Tibial nerve (tissue), 4 donors: ENCODE results near the gene AP3B1. TPM values are rescaled to one million over a fixed set of nuclear protein-coding genes. Genes with fewer than 3 reads are reported as not detected.

Source experiments
- DNase-seq, 2 donors: peaks; one replicate each; pipeline ENCODE4 v3.0.0-alpha.2; 2019; ENCODE audit warnings: low spot score in 2 of 2
- H3K27ac ChIP-seq, 4 donors: fragments of 200-600 bp; sonication (generic) in 3 of 4; one replicate each; pipeline ENCODE4 v1.5.1; 2017 to 2019; ENCODE audit warnings: mild to moderate bottlenecking in 1 of 4
- H3K27me3 ChIP-seq, 2 donors: fragments of 200-600 bp; sonication (generic) in 1 of 2; one replicate each; pipeline versions ENCODE4 v1.5.1 to v1.6.0; 2017 to 2019
- H3K36me3 ChIP-seq, 3 donors: fragments of 200-600 bp; sonication (generic); one replicate each; pipeline ENCODE4 v1.5.1; 2018 to 2019
- H3K4me1 ChIP-seq, 4 donors: fragments of 200-600 bp; sonication (generic) in 3 of 4; one replicate each; pipeline ENCODE4 v1.5.1; 2017 to 2019
- H3K4me3 ChIP-seq, 4 donors: fragments of 200-600 bp; sonication (generic) in 3 of 4; one replicate each; pipeline ENCODE4 v1.5.1; 2017 to 2019; ENCODE audit warnings: mild to moderate bottlenecking in 1 of 4, moderate library complexity in 1 of 4
- H3K9me3 ChIP-seq, 4 donors: fragments of 200-600 bp; sonication (generic) in 3 of 4; one replicate each; pipeline ENCODE4 v1.5.1; 2017 to 2019
- CTCF ChIP-seq, 5 experiments: fragments of 200-600 bp in 3 of 5; fragments of 450-650 bp in 2 of 5; sonication (generic) in 3 of 5; IDR thresholded peaks; one replicate each; pipeline ENCODE4 v1.5.1; 2016 to 2019; ENCODE audit warnings: antibody characterized with exemption in 5 of 5, mild to moderate bottlenecking in 3 of 5, moderate library complexity in 2 of 5
- EP300 ChIP-seq, 2 donors: sonication (generic); formaldehyde crosslinking; IDR thresholded peaks; one replicate each; pipeline ENCODE4 v1.6.1; 2017; ENCODE audit warnings: antibody characterized with exemption in 2 of 2, mild to moderate bottlenecking in 1 of 2
- POLR2A ChIP-seq, 2 donors: fragments of 450-650 bp; IDR thresholded peaks; one replicate each; pipeline ENCODE4 v1.6.1; 2017; ENCODE audit warnings: antibody characterized with exemption in 2 of 2, mild to moderate bottlenecking in 2 of 2, moderate library complexity in 2 of 2
- WGBS, 2 donors: methylation state at CpG; one replicate each; pipeline ENCODE4 v1.1.5; 2018; 5-methylcytosine and 5-hydroxymethylcytosine counted together
- total RNA-seq, 4 donors: library from RNA; depleted of rRNA; stranded (reverse); fragments of >200 nt; gene quantifications; one replicate each; pipeline ENCODE4 v1.1.0, GENCODE V29; 2016

AP3B1 gene
- total RNA-seq, 4 donors from 2014 or later, result 23.1 to 51.0 (median 44.2) TPM

GRCh38 chr5:78283802-78284201 lies 10.7 kb downstream of the AP3B1 start:
- TF ChIP-seq POLR2A (IDR thresholded peaks at IDR 0.05), result no peak
- Histone ChIP-seq H3K27me3 (no peaks in the 10 kb centered on the region), H3K27ac (no peak overlapping the region), H3K4me1 (peaks cover 0 to 30% (median 2%) of the 10 kb centered on the region in 4 donors), H3K36me3 (no peaks in the 10 kb centered on the region), H3K9me3 (no peaks in the 10 kb centered on the region), H3K4me3 (no peak overlapping the region)
- WGBS, 2 donors, result 91 to 98% methylated on average over 1 of the region's 1 CpG
- DNase-seq, result no peak

GRCh38 chr5:78283105-78283504 lies 11.4 kb downstream of the AP3B1 start:
- Histone ChIP-seq H3K27ac (no peak overlapping the region), H3K36me3 (no peaks in the 10 kb centered on the region), H3K4me1 (peaks cover 0 to 23% (median 2%) of the 10 kb centered on the region in 4 donors), H3K27me3 (no peaks in the 10 kb centered on the region), H3K4me3 (no peak overlapping the region), H3K9me3 (no peaks in the 10 kb centered on the region)
- WGBS, 2 donors, result 62 to 65% methylated on average over 4 of the region's 4 CpGs
- DNase-seq, result no peak
- TF ChIP-seq POLR2A (IDR thresholded peaks at IDR 0.05) (no peak), EP300 (IDR thresholded peaks at IDR 0.05) (no peak), CTCF (IDR thresholded peaks at IDR 0.05) (no peak)

- TF ChIP-seq CTCF (IDR thresholded peaks at IDR 0.05) (no peak), POLR2A (IDR thresholded peaks at IDR 0.05) (no peak), EP300 (IDR thresholded peaks at IDR 0.05) (no peak)
- Histone ChIP-seq H3K9me3 (no peaks in the 10 kb centered on the region), H3K27ac (no peak overlapping the region), H3K36me3 (no peaks in the 10 kb centered on the region), H3K4me3 (no peak overlapping the region), H3K27me3 (no peaks in the 10 kb centered on the region), H3K4me1 (peaks cover 0 to 9% (median 0%) of the 10 kb centered on the region in 4 donors)
- no peak for DNase-seq
- 23 to 38% methylated on average over 2 of the region's 2 CpGs for WGBS, 2 donors
Observed at GRCh38 chr5:78280261-78280660, 14.2 kb downstream of the AP3B1 start.

GRCh38 chr5:78279194-78279593 lies 15.3 kb downstream of the AP3B1 start:
- H3K27ac ChIP-seq, result no peak overlapping the region
- H3K9me3 ChIP-seq, result no peaks in the 10 kb centered on the region
- no peak for DNase-seq
- 96 to 97% methylated on average over 5 of the region's 5 CpGs for WGBS, 2 donors
- H3K4me1 ChIP-seq, result peaks cover 0 to 9% (median 0%) of the 10 kb centered on the region in 4 donors
- TF ChIP-seq POLR2A (IDR thresholded peaks at IDR 0.05) (no peak), EP300 (IDR thresholded peaks at IDR 0.05) (no peak)
- H3K36me3 ChIP-seq, result no peaks in the 10 kb centered on the region
- H3K4me3 ChIP-seq, result no peak overlapping the region
- H3K27me3 ChIP-seq, result no peaks in the 10 kb centered on the region

GRCh38 chr5:78277715-78278114 lies 16.8 kb downstream of the AP3B1 start:
- no peak overlapping the region for H3K27ac ChIP-seq
- WGBS, 2 donors, result 84 to 96% methylated on average over 1 of the region's 1 CpG
- peaks cover 0 to 14% (median 0%) of the 10 kb centered on the region in 4 donors for H3K4me1 ChIP-seq
- DNase-seq, result no peak
- H3K4me3 ChIP-seq, result no peak overlapping the region
- no peaks in the 10 kb centered on the region for H3K9me3 ChIP-seq
- no peaks in the 10 kb centered on the region for H3K27me3 ChIP-seq
- TF ChIP-seq EP300 (IDR thresholded peaks at IDR 0.05) (no peak), POLR2A (IDR thresholded peaks at IDR 0.05) (no peak), CTCF (IDR thresholded peaks at IDR 0.05) (no peak)
- no peaks in the 10 kb centered on the region for H3K36me3 ChIP-seq

- H3K4me3 ChIP-seq, result no peak overlapping the region
- no peak for TF ChIP-seq POLR2A (IDR thresholded peaks at IDR 0.05)
- TF ChIP-seq EP300 (IDR thresholded peaks at IDR 0.05), result no peak
- TF ChIP-seq CTCF (IDR thresholded peaks at IDR 0.05), result no peak
- H3K4me1 ChIP-seq, result peaks cover 0 to 17% (median 0%) of the 10 kb centered on the region in 4 donors
- no peak for DNase-seq
- H3K9me3 ChIP-seq, result no peaks in the 10 kb centered on the region
- H3K36me3 ChIP-seq, result no peaks in the 10 kb centered on the region
- H3K27ac ChIP-seq, result no peak overlapping the region
- H3K27me3 ChIP-seq, result no peaks in the 10 kb centered on the region
Observed at GRCh38 chr5:78275998-78276543, 18.4 kb downstream of the AP3B1 start.
